HepG2 (cell line): Measurements from ENCODE around the gene IGSF21. TPM values are rescaled to one million over a fixed set of nuclear protein-coding genes. Genes with fewer than 3 reads are reported as not detected.

Experiments used
- ATAC-seq: fragments of 200-7000 bp; cut with Tn5 transposase; 3 replicates; pipeline ENCODE4 v1.9.1; 2020; ENCODE audit warnings: mild to moderate bottlenecking, moderate library complexity
- BruUV-seq: library from RNA; stranded (reverse); fragments of 400-500 nt; replicated peaks from 2 replicates; lab custom pipeline; 2021; lab: Mats Ljungman, UMichigan
- CTCF ChIA-PET: fragments of 300-600 bp; formaldehyde crosslinking; extraction: SDS; loops from one replicate; lab custom pipeline; 2021; ENCODE audit warnings: low total read pairs, inconsistent platforms, low intra/inter-chr PET ratio; lab: Yijun Ruan, JAX
- POLR2A ChIA-PET: fragments of 350-600 bp; sonication (Branson Sonifier 250); formaldehyde crosslinking; loops from one replicate; lab custom pipeline; 2020; ENCODE audit warnings: antibody characterized with exemption, inconsistent platforms; lab: Yijun Ruan, JAX
- DNase-seq: peaks from one replicate; pipeline ENCODE4 v3.0.0-alpha.2; 2015; ENCODE audit warnings: low spot score
- FAIRE-seq: peaks from 3 replicates; lab custom pipeline; 2011; peaks lifted over from hg19 to GRCh38; lab: Jason Lieb, UNC
- H2AFZ ChIP-seq: one replicate; pipeline ENCODE4 v1.6.1; 2011; ENCODE audit warnings: low read length, inconsistent platforms
- H3K27ac ChIP-seq: fragments of 300-600 bp; 3 replicates; pipeline ENCODE4 v1.8.0; 2011; ENCODE audit warnings: mixed run types, mild to moderate bottlenecking, mixed read lengths, low read length, inconsistent platforms; ENCODE audit not compliant: insufficient read depth; ENCODE audit errors: extremely low read length
- H3K27me3 ChIP-seq, 2 experiments: fragments of 200-600 bp in 1 of 2; 2 replicates in 1 of 2; 3 replicates in 1 of 2; pipeline versions ENCODE4 v1.6.0 to v1.8.0; 2011; ENCODE audit warnings: low read length in 2 of 2, mild to moderate bottlenecking in 2 of 2, moderate library complexity in 2 of 2, inconsistent platforms in 1 of 2; ENCODE audit not compliant: insufficient read depth in 2 of 2, control insufficient read depth in 1 of 2
- H3K36me3 ChIP-seq, 2 experiments: fragments of 200-600 bp in 1 of 2; replicated peaks in 1 of 2; 2 replicates in 1 of 2; 3 replicates in 1 of 2; pipeline versions ENCODE4 v1.5.1 to v1.8.0; 2011; ENCODE audit warnings: low read length in 2 of 2, inconsistent platforms in 1 of 2; ENCODE audit not compliant: insufficient read depth in 2 of 2, control insufficient read depth in 1 of 2
- H3K4me1 ChIP-seq: 2 replicates; pipeline ENCODE4 v1.5.1; 2012; ENCODE audit warnings: low read length, inconsistent platforms; ENCODE audit not compliant: insufficient read depth
- H3K4me2 ChIP-seq: 2 replicates; pipeline ENCODE4 v1.6.0; 2011; ENCODE audit warnings: low read depth, low read length, inconsistent platforms
- H3K4me3 ChIP-seq, 3 experiments: fragments of 200-600 bp in 1 of 3; sonication (generic), shearing (Covaris generic) in 1 of 3; replicated peaks in 1 of 3; 2 replicates each; pipeline ENCODE4 v1.5.1; 2011 to 2016; ENCODE audit warnings: low read length in 3 of 3, inconsistent platforms in 2 of 3, low read depth in 2 of 3, mild to moderate bottlenecking in 2 of 3, control low read depth in 1 of 3, mixed read lengths in 1 of 3; ENCODE audit not compliant: insufficient read depth in 1 of 3
- H3K79me2 ChIP-seq: one replicate; pipeline ENCODE4 v1.6.1; 2011; ENCODE audit warnings: low read length, inconsistent platforms; ENCODE audit not compliant: insufficient read depth
- H3K9ac ChIP-seq: 2 replicates; pipeline ENCODE4 v1.6.0; 2011; ENCODE audit warnings: mild to moderate bottlenecking, low read depth, low read length, inconsistent platforms; ENCODE audit not compliant: insufficient read depth
- H3K9me3 ChIP-seq: 2 replicates; pipeline ENCODE4 v1.5.1; 2012; ENCODE audit warnings: mild to moderate bottlenecking, low read length
- H4K20me1 ChIP-seq: 2 replicates; pipeline ENCODE4 v1.6.0; 2011; ENCODE audit warnings: inconsistent platforms, mild to moderate bottlenecking, low read length, moderate library complexity; ENCODE audit not compliant: insufficient read depth
- FOXA1 ChIP-seq, 2 experiments: fragments of 450-650 bp in 1 of 2; sonication (generic) in 1 of 2; formaldehyde crosslinking in 1 of 2; IDR thresholded peaks; 2 replicates each; pipeline versions ENCODE4 v1.4.0 to v1.6.1; 2016 to 2020; ENCODE audit warnings: missing genetic modification reagents in 1 of 2
- HMGA1 ChIP-seq: sonication (generic); formaldehyde crosslinking; conservative IDR thresholded peaks from 2 replicates; pipeline ENCODE4 v1.4.0; 2020; ENCODE audit warnings: missing genetic modification reagents
- HNF1A ChIP-seq, 2 experiments: sonication (generic) in 1 of 2; formaldehyde crosslinking in 1 of 2; IDR thresholded peaks; 2 replicates each; pipeline versions ENCODE4 v1.4.0 to v1.6.1; 2016 to 2020; ENCODE audit warnings: borderline replicate concordance in 1 of 2, low read depth in 1 of 2, mild to moderate bottlenecking in 1 of 2, missing genetic modification reagents in 1 of 2
- MEIS2 ChIP-seq: sonication (generic); formaldehyde crosslinking; IDR thresholded peaks from 2 replicates; pipeline ENCODE4 v1.9.0; 2021; ENCODE audit warnings: mild to moderate bottlenecking, missing genetic modification reagents
- MLX ChIP-seq: IDR thresholded peaks from 2 replicates; pipeline ENCODE4 v1.6.1; 2016
- MYC ChIP-seq: sonication (generic); formaldehyde crosslinking; IDR thresholded peaks from 2 replicates; pipeline ENCODE4 v1.9.0; 2021; ENCODE audit warnings: missing genetic modification reagents, borderline replicate concordance
- PHB2 ChIP-seq: fragments of 450-650 bp; IDR thresholded peaks from 2 replicates; pipeline ENCODE4 v1.6.1; 2018; ENCODE audit not compliant: partially characterized antibody
- SIX4 ChIP-seq: sonication (generic); formaldehyde crosslinking; IDR thresholded peaks from 2 replicates; pipeline ENCODE4 v1.4.0; 2020; ENCODE audit warnings: missing genetic modification reagents
- SRSF1 ChIP-seq: fragments of 200-400 bp; formaldehyde crosslinking; optimal IDR thresholded peaks from 2 replicates; pipeline ENCODE3; 2017; ENCODE audit warnings: mild to moderate bottlenecking, low read depth, low read length, moderate library complexity
- ZBTB1 ChIP-seq: sonication (generic); formaldehyde crosslinking; IDR thresholded peaks from 2 replicates; pipeline ENCODE4 v1.4.0; 2020; ENCODE audit warnings: missing genetic modification reagents, borderline replicate concordance
- ZFYVE20 ChIP-seq: sonication (generic); formaldehyde crosslinking; IDR thresholded peaks from 2 replicates; pipeline ENCODE4 v1.8.0; 2023; ENCODE audit warnings: low read depth, mild to moderate bottlenecking, moderate library complexity, missing genetic modification reagents, borderline replicate concordance
- ZNF431 ChIP-seq: sonication (generic); formaldehyde crosslinking; IDR thresholded peaks from 2 replicates; pipeline ENCODE4 v1.9.0; 2022; ENCODE audit warnings: missing genetic modification reagents, low read depth, mild to moderate bottlenecking, borderline replicate concordance
- WGBS: methylation state at CpG from one replicate; pipeline ENCODE4 v1.1.6; 2017; ENCODE audit warnings: low lambda C conversion rate; 5-methylcytosine and 5-hydroxymethylcytosine counted together
- in situ Hi-C: cut with HindIII; loops from 2 replicates; pipeline ENCODE4 v1.10.0; 2017; ENCODE audit warnings: low pct_unique_long_range_greater_than_20kb; ENCODE audit not compliant: extremely low pct_ligation_motif_present
- intact Hi-C: fragments of 100-400 bp; cut with micrococcal nuclease; formaldehyde crosslinking; loops from one replicate; pipeline ENCODE4 v1.10.0; 2022; ENCODE audit not compliant: unreplicated experiment
- polyA plus RNA-seq, 8 experiments: library from polyadenylated mRNA; depleted of rRNA in 3 of 8; stranded (reverse) in 7 of 8; unstranded in 1 of 8; fragments of >200 nt; fragmentation: Illumina TruSeq in 4 of 8; extraction: Trizol in 4 of 8; gene quantifications; 2 replicates each; pipeline versions ENCODE4 v1.2.1 to v1.2.3, GENCODE V29; 2011 to 2016; ENCODE audit warnings: low read depth in 4 of 8, missing spikeins in 1 of 8, mixed read lengths in 1 of 8; ENCODE audit not compliant: insufficient read depth in 1 of 8
- total RNA-seq, 5 experiments: library from RNA; depleted of rRNA; stranded (reverse); fragments of >200 nt; fragmentation: Illumina TruSeq; extraction: Trizol; gene quantifications; 2 replicates each; pipeline ENCODE4 v1.2.3, GENCODE V29; 2016; ENCODE audit warnings: low read depth in 1 of 5
- TF ChIP-seq, protein P1 (sequence below): sonication (generic); formaldehyde crosslinking; IDR thresholded peaks from 2 replicates; pipeline ENCODE4 v1.4.0; 2020; ENCODE audit warnings: missing genetic modification reagents, mild to moderate bottlenecking, borderline replicate concordance

The IGSF21 gene
- total and polyA plus RNA-seq, 2 of the 13 experiments (the other 11 are each of a cell fraction or from before 2014, with no cell fraction given): not detected

GRCh38 chr1:18119289-18119688 is 11.7 kb downstream of the IGSF21 start:
- Histone ChIP-seq H3K27ac (no peak overlapping the region), H3K4me3 (no peak overlapping the region), H3K4me1 (no peaks in the 10 kb centered on the region), H4K20me1 (no peaks in the 10 kb centered on the region), H3K9ac (no peak overlapping the region), H3K4me2 (no peak overlapping the region), H3K79me2 (no peaks in the 10 kb centered on the region), H3K9me3 (no peaks in the 10 kb centered on the region), H3K27me3 (peaks cover 0 to 12% of the 10 kb centered on the region in 2 experiments; a peak in 3 of 5 replicates), H2AFZ (no peak overlapping the region), H3K36me3 (no peaks in the 10 kb centered on the region)
- ChIA-PET POLR2A (no interaction called here), CTCF (no interaction called here)
- ATAC-seq (no peak), FAIRE-seq (no peak), DNase-seq (no peak)
- in situ Hi-C loops (no loop called here), intact Hi-C loops (no loop called here)
- no TSS peak for BruUV-seq
- WGBS: 2% methylated on average over 3 of the region's 3 CpGs
- TF ChIP-seq, protein P1, sequence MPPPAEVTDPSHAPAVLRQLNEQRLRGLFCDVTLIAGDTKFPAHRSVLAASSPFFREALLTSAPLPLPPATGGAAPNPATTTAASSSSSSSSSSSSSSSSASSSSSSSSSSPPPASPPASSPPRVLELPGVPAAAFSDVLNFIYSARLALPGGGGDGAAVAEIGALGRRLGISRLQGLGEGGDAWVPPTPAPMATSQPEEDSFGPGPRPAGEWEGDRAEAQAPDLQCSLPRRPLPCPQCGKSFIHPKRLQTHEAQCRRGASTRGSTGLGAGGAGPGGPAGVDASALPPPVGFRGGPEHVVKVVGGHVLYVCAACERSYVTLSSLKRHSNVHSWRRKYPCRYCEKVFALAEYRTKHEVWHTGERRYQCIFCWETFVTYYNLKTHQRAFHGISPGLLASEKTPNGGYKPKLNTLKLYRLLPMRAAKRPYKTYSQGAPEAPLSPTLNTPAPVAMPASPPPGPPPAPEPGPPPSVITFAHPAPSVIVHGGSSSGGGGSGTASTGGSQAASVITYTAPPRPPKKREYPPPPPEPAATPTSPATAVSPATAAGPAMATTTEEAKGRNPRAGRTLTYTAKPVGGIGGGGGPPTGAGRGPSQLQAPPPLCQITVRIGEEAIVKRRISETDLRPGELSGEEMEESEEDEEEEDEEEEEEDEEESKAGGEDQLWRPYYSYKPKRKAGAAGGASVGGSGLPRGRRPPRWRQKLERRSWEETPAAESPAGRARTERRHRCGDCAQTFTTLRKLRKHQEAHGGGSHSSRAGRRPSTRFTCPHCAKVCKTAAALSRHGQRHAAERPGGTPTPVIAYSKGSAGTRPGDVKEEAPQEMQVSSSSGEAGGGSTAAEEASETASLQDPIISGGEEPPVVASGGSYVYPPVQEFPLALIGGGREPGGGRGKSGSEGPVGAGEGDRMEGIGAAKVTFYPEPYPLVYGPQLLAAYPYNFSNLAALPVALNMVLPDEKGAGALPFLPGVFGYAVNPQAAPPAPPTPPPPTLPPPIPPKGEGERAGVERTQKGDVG: no peak
- TF ChIP-seq MYC (CRISPR knock-in tag): no peak
- TF ChIP-seq FOXA1 (IDR thresholded peaks at IDR 0.05): no peak
- TF ChIP-seq FOXA1 (CRISPR knock-in tag; IDR thresholded peaks at IDR 0.05): no peak
- no peak for TF ChIP-seq ZBTB1 (CRISPR knock-in tag)
- no peak for TF ChIP-seq MEIS2
- no peak for TF ChIP-seq ZFYVE20
- no peak for TF ChIP-seq MLX (CRISPR knock-in tag)
- no peak for TF ChIP-seq ZNF431 (CRISPR knock-in tag)
- no peak for TF ChIP-seq PHB2
- TF ChIP-seq HNF1A (IDR thresholded peaks at IDR 0.05; ENCODE audit: low read depth): no peak
- no peak for TF ChIP-seq HNF1A (CRISPR knock-in tag; IDR thresholded peaks at IDR 0.05; ENCODE audit: borderline replicate concordance)
- TF ChIP-seq SIX4 (CRISPR knock-in tag): no peak
- no peak for TF ChIP-seq SRSF1
- no peak for TF ChIP-seq HMGA1 (CRISPR knock-in tag)
